Measurements from ENCODE around the gene MELK. TPM values are rescaled to one million over a fixed set of nuclear protein-coding genes. Genes with fewer than 3 reads are reported as not detected.

The MELK gene
- total and polyA plus RNA-seq, 2 donors (not counting 3 experiments of a cell fraction or from before 2014, with no cell fraction given) = 19.1 to 52.1 TPM

GRCh38 chr9:36575411-36575882, 2.8 kb downstream of the MELK start:
- no TSS peak for BruUV-seq (replicated peaks)
- CTCF ChIA-PET = interaction anchor here (1.2 kb wide), 1 partner anchor 153 kb away, joined by 8 read pairs; no protein-coding TSS in a partner anchor
- Histone ChIP-seq H3K27ac (ENCODE audit: insufficient read depth, low read depth, low read length) (peak overlapping the region; percentile 20), H3K4me3 (replicated peaks in 1 of 3; ENCODE audit: insufficient read depth in 1 of 3, low read depth in 1 of 3, low read length in 3 of 3) (peak overlapping the region in 1 of 3 experiments; percentile 30), H3K9ac (replicated peaks; ENCODE audit: extremely low read depth, insufficient read depth, low read length) (peak overlapping the region; percentile 31), H3K36me3 (ENCODE audit: control insufficient read depth in 2 of 2, extremely low read depth in 1 of 2, insufficient read depth in 2 of 2, low read length in 2 of 2) (no peaks in the 10 kb centered on the region), H4K20me1 (replicated peaks; ENCODE audit: control insufficient read depth, extremely low read depth, insufficient read depth, low read length) (no peaks in the 10 kb centered on the region), H3K9me1 (replicated peaks; ENCODE audit: control insufficient read depth, extremely low read depth, insufficient read depth, low read length) (no peaks in the 10 kb centered on the region), H2AFZ (ENCODE audit: low read depth, low read length) (peak overlapping the region; percentile 44), H3K79me2 (ENCODE audit: control insufficient read depth, insufficient read depth, low read length) (peaks cover 74% of the 10 kb centered on the region), H3K4me2 (ENCODE audit: insufficient read depth, low read length) (peak overlapping the region; percentile 79), H3K4me1 (ENCODE audit: control insufficient read depth, extremely low read depth, insufficient read depth, low read length) (peaks cover 21% of the 10 kb centered on the region), H3K27me3 (ENCODE audit: control insufficient read depth in 2 of 2, insufficient read depth in 2 of 2, low read length in 2 of 2) (no peaks in the 10 kb centered on the region), H3K9me3 (replicated peaks; ENCODE audit: control insufficient read depth, insufficient read depth, low read length) (no peaks in the 10 kb centered on the region)
- FAIRE-seq = no peak
- POLR2A ChIA-PET = interaction anchor here (0.5 kb wide), 1 partner anchor 389 kb away, joined by 4 read pairs; no protein-coding TSS in a partner anchor
- dilution Hi-C loops (cut with MboI; ENCODE audit: extremely low pct_ligation_motif_present, low sequenced_read_pairs) (no loop called here), intact Hi-C loops (cut with micrococcal nuclease) (no loop called here)
- TF ChIP-seq POLR2A (IDR thresholded peaks at IDR 0.05; ENCODE audit: low read depth, low read length) (no peak), MYC (IDR thresholded peaks at IDR 0.05; ENCODE audit: low read depth, low read length) (no peak), MAX (IDR thresholded peaks at IDR 0.05; ENCODE audit: insufficient read depth, insufficient read length) (no peak), EZH2 (IDR thresholded peaks at IDR 0.05; ENCODE audit: borderline replicate concordance, low read depth, low read length, severe bottlenecking) (no peak), GATA2 (IDR thresholded peaks at IDR 0.05; ENCODE audit: insufficient read depth, insufficient read length, low read depth, low read length) (no peak), FOS (IDR thresholded peaks at IDR 0.05; ENCODE audit: borderline replicate concordance, insufficient read depth, low read length) (no peak), POLR2AphosphoS5 (IDR thresholded peaks at IDR 0.05; ENCODE audit: insufficient read depth, low read depth, low read length) (no peak), CTCF (IDR thresholded peaks at IDR 0.05; ENCODE audit: extremely low read depth in 1 of 2, insufficient read depth in 1 of 2, low read depth in 1 of 2, low read length in 2 of 2) (no peak), JUN (IDR thresholded peaks at IDR 0.05; ENCODE audit: borderline replicate concordance, insufficient read depth, insufficient read length, low read depth) (no peak)
- peak; percentile 40 for DNase-seq (ENCODE audit: low read depth, low spot score)

All from endothelial cell of umbilical vein (primary cell).